ENCODE data around the gene SPOPL.
"Not testable (repeated sequence)": the region's sequence is repeated elsewhere in the genome, so short reads cannot be mapped to it uniquely, and the experiment has no call there.

The SPOPL gene

GRCh38 chr2:138501425-138502254, at the start of gene SPOPL:
TSS of gene SPOPL (plus strand) at chr2:138501770. CDS start at chr2:138550217, 48,447 bp downstream.
- TF ChIP-seq, protein P1, sequence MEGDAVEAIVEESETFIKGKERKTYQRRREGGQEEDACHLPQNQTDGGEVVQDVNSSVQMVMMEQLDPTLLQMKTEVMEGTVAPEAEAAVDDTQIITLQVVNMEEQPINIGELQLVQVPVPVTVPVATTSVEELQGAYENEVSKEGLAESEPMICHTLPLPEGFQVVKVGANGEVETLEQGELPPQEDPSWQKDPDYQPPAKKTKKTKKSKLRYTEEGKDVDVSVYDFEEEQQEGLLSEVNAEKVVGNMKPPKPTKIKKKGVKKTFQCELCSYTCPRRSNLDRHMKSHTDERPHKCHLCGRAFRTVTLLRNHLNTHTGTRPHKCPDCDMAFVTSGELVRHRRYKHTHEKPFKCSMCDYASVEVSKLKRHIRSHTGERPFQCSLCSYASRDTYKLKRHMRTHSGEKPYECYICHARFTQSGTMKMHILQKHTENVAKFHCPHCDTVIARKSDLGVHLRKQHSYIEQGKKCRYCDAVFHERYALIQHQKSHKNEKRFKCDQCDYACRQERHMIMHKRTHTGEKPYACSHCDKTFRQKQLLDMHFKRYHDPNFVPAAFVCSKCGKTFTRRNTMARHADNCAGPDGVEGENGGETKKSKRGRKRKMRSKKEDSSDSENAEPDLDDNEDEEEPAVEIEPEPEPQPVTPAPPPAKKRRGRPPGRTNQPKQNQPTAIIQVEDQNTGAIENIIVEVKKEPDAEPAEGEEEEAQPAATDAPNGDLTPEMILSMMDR (conservative IDR thresholded peaks at IDR 0.05; ENCODE audit: low read depth, low read length) = peak; percentile 1
- peak; percentile 79 for DNase-seq (ENCODE audit: low read depth)
- H3K4me3 ChIP-seq (ENCODE audit: low read depth, low read length) = peak within 1 kb of the TSS; percentile 86

GRCh38 chr2:138452324-138452723, 49.2 kb upstream of the SPOPL start:
- no peak overlapping the region for H3K4me3 ChIP-seq (ENCODE audit: low read depth, low read length)
- DNase-seq (ENCODE audit: low read depth) = no peak
- TF ChIP-seq, protein P1 (conservative IDR thresholded peaks at IDR 0.05; ENCODE audit: low read depth, low read length) = no peak

GRCh38 chr2:138453815-138454214, 47.8 kb upstream of the SPOPL start:
- TF ChIP-seq, protein P1 (conservative IDR thresholded peaks at IDR 0.05; ENCODE audit: low read depth, low read length) = no peak
- H3K4me3 ChIP-seq (ENCODE audit: low read depth, low read length) = no peak overlapping the region
- no peak for DNase-seq (ENCODE audit: low read depth)

DNA sequence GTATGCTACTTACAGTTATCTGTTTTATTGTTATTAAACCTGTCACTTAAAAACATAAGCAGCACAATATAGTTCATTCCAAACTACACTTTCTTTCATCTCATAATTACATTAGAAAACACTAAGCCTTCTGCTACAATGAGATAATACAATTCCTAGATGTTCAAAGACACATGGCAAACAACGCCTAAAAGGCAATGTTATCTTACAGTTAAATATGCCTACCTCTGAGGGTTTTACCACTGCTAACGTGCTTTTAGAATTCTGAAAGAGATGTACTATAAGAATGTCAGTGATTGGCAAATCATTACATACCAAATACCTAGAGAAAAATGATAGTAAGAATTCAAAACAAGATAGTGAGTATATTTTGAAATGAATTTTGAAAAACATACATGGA, 46.8 kb upstream of the SPOPL start:
- TF ChIP-seq, protein P1 (conservative IDR thresholded peaks at IDR 0.05; ENCODE audit: low read depth, low read length) = no peak
- no peak overlapping the region for H3K4me3 ChIP-seq (ENCODE audit: low read depth, low read length)
- no peak for DNase-seq (ENCODE audit: low read depth)

DNA sequence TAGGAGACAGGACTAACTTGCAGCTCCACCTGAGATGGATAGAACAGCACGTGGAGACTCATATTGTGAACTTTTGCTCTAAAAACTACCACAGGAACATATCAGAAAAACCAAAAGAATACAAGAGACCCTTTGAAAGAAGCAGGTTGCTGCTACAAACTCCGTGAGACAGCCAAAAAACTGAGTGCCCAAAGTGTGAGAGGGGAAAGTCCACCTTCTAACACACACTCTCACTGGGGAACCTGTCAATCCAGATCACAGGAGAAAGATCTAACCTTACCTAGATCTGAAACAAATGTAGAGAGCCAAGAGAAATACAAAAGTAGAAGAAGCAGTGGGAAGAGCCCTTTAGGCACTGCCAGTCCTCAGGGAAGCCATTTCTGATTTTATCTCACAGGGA, 46.3 kb upstream of the SPOPL start:
- no peak for DNase-seq (ENCODE audit: low read depth)
- TF ChIP-seq, protein P1 (conservative IDR thresholded peaks at IDR 0.05; ENCODE audit: low read depth, low read length) = no peak
- no peak overlapping the region for H3K4me3 ChIP-seq (ENCODE audit: low read depth, low read length)

- no peak overlapping the region for H3K4me3 ChIP-seq (ENCODE audit: low read depth, low read length)
- TF ChIP-seq, protein P1 (conservative IDR thresholded peaks at IDR 0.05; ENCODE audit: low read depth, low read length) = no peak
- no peak for DNase-seq (ENCODE audit: low read depth)
Observed at GRCh38 chr2:138455691-138456090, 45.9 kb upstream of the SPOPL start.

GRCh38 chr2:138462689-138463088, 38.9 kb upstream of the SPOPL start:
- H3K4me3 ChIP-seq (ENCODE audit: low read depth, low read length); DNase-seq (ENCODE audit: low read depth): not testable (repeated sequence)
